CD14-positive monocyte (primary cell): Measurements from ENCODE around the gene SCAMP5. TPM values are rescaled to one million over a fixed set of nuclear protein-coding genes. Genes with fewer than 3 reads are reported as not detected.

Experiments
- DNase-seq, 3 donors: peaks; one replicate each; pipeline ENCODE4 v3.0.0-alpha.2; 2011 to 2022
- H2AFZ ChIP-seq: 2 replicates; pipeline ENCODE4 v1.6.0; 2012; ENCODE audit warnings: mild to moderate bottlenecking, low read depth, low read length, inconsistent platforms; ENCODE audit not compliant: insufficient read depth, poor library complexity, severe bottlenecking
- H3K27ac ChIP-seq, 2 donors: 1 replicate in 1 of 2; 2 replicates in 1 of 2; pipeline ENCODE4 v1.5.1; 2012 to 2013; ENCODE audit warnings: low read length in 2 of 2, control low read depth in 1 of 2, inconsistent platforms in 1 of 2, low read depth in 1 of 2, mild to moderate bottlenecking in 1 of 2
- H3K27me3 ChIP-seq, 2 donors: one replicate each; pipeline versions ENCODE4 v1.6.0 to v1.6.1; 2011 to 2013; ENCODE audit warnings: low read length in 2 of 2; ENCODE audit not compliant: control insufficient read depth in 2 of 2, insufficient read depth in 2 of 2
- H3K36me3 ChIP-seq, 2 donors: replicated peaks in 1 of 2; 1 replicate in 1 of 2; 2 replicates in 1 of 2; pipeline versions ENCODE4 v1.5.1 to v1.6.1; 2012 to 2013; ENCODE audit warnings: low read length in 2 of 2, control low read depth in 1 of 2, inconsistent platforms in 1 of 2, mild to moderate bottlenecking in 1 of 2; ENCODE audit not compliant: insufficient read depth in 2 of 2, control insufficient read depth in 1 of 2
- H3K4me1 ChIP-seq, 2 donors: 1 replicate in 1 of 2; 2 replicates in 1 of 2; pipeline versions ENCODE4 v1.5.1 to v1.6.1; 2012 to 2013; ENCODE audit warnings: low read length in 2 of 2, control low read depth in 1 of 2, inconsistent platforms in 1 of 2, mild to moderate bottlenecking in 1 of 2, moderate library complexity in 1 of 2; ENCODE audit not compliant: insufficient read depth in 2 of 2, control insufficient read depth in 1 of 2
- H3K4me2 ChIP-seq: replicated peaks from 2 replicates; pipeline ENCODE3; 2012; ENCODE audit warnings: low read length, moderate library complexity, mild to moderate bottlenecking; ENCODE audit not compliant: poor library complexity, severe bottlenecking; ENCODE audit errors: extremely low read depth
- H3K4me3 ChIP-seq, 3 experiments: fragments of 200-600 bp in 1 of 3; sonication (generic) in 1 of 3; replicated peaks in 1 of 3; 1 replicate in 2 of 3; 2 replicates in 1 of 3; pipeline ENCODE4 v1.5.1; 2011 to 2013; ENCODE audit warnings: low read length in 3 of 3, mild to moderate bottlenecking in 3 of 3, control low read depth in 2 of 3, low read depth in 2 of 3, inconsistent platforms in 1 of 3, moderate library complexity in 1 of 3
- H3K79me2 ChIP-seq: 2 replicates; pipeline ENCODE4 v1.6.0; 2012; ENCODE audit warnings: mild to moderate bottlenecking, control low read depth, inconsistent platforms, low read length, moderate library complexity; ENCODE audit not compliant: insufficient read depth
- H3K9ac ChIP-seq: 2 replicates; pipeline ENCODE4 v1.6.0; 2017; ENCODE audit warnings: low read length, mild to moderate bottlenecking; ENCODE audit not compliant: insufficient read depth, poor library complexity, severe bottlenecking
- H3K9me3 ChIP-seq, 2 donors: replicated peaks in 1 of 2; 1 replicate in 1 of 2; 2 replicates in 1 of 2; pipeline versions ENCODE4 v1.5.1 to v1.6.1; 2012 to 2013; ENCODE audit warnings: low read length in 2 of 2, control low read depth in 1 of 2; ENCODE audit not compliant: control insufficient read depth in 1 of 2, insufficient read depth in 1 of 2
- H4K20me1 ChIP-seq: 2 replicates; pipeline ENCODE4 v1.6.0; 2012; ENCODE audit warnings: mild to moderate bottlenecking, low read length, control low read depth, moderate library complexity; ENCODE audit not compliant: insufficient read depth
- H3K27ac Mint-ChIP-seq, 7 donors: one replicate each; pipeline ENCODE4 v1.8.0; 2020; ENCODE audit warnings: mild to moderate bottlenecking in 7 of 7, mixed read lengths in 7 of 7, moderate library complexity in 6 of 7, inconsistent platforms in 2 of 7
- H3K27me3 Mint-ChIP-seq, 3 donors: one replicate each; pipeline ENCODE4 v1.8.0; 2021 to 2022; ENCODE audit warnings: low read depth in 3 of 3, mild to moderate bottlenecking in 3 of 3, mixed read lengths in 3 of 3, moderate library complexity in 3 of 3, inconsistent platforms in 1 of 3
- H3K36me3 Mint-ChIP-seq, 2 donors: one replicate each; pipeline ENCODE4 v1.8.0; 2020; ENCODE audit warnings: mixed read lengths in 2 of 2, inconsistent platforms in 1 of 2, mild to moderate bottlenecking in 1 of 2
- H3K4me1 Mint-ChIP-seq: one replicate; pipeline ENCODE4 v1.8.0; 2020; ENCODE audit warnings: mild to moderate bottlenecking, mixed read lengths
- H3K4me3 Mint-ChIP-seq, 2 donors: one replicate each; pipeline ENCODE4 v1.8.0; 2020; ENCODE audit warnings: mild to moderate bottlenecking in 2 of 2, mixed read lengths in 2 of 2, moderate library complexity in 1 of 2
- H3K9me3 Mint-ChIP-seq, 7 donors: one replicate each; pipeline ENCODE4 v1.8.0; 2020 to 2022; ENCODE audit warnings: mixed read lengths in 7 of 7, mild to moderate bottlenecking in 6 of 7, moderate library complexity in 6 of 7, inconsistent platforms in 2 of 7
- WGBS: methylation state at CpG from one replicate; pipeline ENCODE4 v1.1.5; 2013; ENCODE audit warnings: missing lambda C conversion rate; ENCODE audit not compliant: insufficient coverage; 5-methylcytosine and 5-hydroxymethylcytosine counted together
- intact Hi-C, 2 donors: fragments of 100-400 bp; cut with micrococcal nuclease; formaldehyde crosslinking; loops; one replicate each; pipeline versions ENCODE4 v1.15.0 to v1.15.1; 2023
- polyA plus RNA-seq, 3 donors: library from polyadenylated mRNA; depleted of rRNA in 1 of 3; unstranded in 2 of 3; stranded (reverse) in 1 of 3; fragments of 300-500 nt in 2 of 3; fragments of >200 nt in 1 of 3; fragmentation: Illumina TruSeq in 2 of 3; gene quantifications; 1 replicate in 2 of 3; 2 replicates in 1 of 3; pipeline ENCODE4 v1.2.3, GENCODE V29; 2012 to 2021
- TF ChIP-seq, protein P1 (sequence below): fragments of 200-600 bp; IDR thresholded peaks from one replicate; pipeline ENCODE4 v1.8.0; 2022; ENCODE audit warnings: antibody characterized with exemption, mild to moderate bottlenecking

Gene SCAMP5
- polyA plus RNA-seq, 3 donors: 0.08 to 0.32 TPM; not detected in 1

DNA sequence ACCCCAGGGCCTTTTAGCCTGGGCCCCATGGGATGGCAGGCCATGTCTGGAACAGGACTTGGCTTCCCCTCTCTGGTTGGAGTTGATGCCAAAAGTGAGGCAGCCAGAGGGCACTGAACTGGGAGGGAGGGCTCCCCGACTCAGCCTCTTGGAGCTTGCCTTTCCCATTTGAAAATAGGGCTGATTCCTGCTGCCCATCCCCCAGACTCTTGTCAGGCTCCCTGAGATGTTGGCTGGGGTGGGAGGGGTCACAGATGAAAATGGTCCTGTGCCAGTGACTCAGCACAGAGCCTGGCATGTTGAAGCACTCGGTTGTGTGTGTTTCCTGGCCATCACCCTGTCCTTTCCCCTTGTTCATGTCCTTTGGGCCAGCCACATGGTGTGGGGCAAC lies 34.7 kb downstream of the SCAMP5 start:
- H3K4me2 ChIP-seq: peak overlapping the region; percentile 82
- peak overlapping the region; percentile 72 for H2AFZ ChIP-seq
- Mint-ChIP-seq H3K36me3 (peaks cover 23 to 41% of the 10 kb centered on the region in 2 donors), H3K4me1 (peaks cover 65% of the 10 kb centered on the region), H3K4me3 (peak overlapping the region; percentile 65 to 84), H3K27ac (peak overlapping the region; percentile 83 to 92 (median 89)), H3K9me3 (no peaks in the 10 kb centered on the region), H3K27me3 (peaks cover 0 to 1% (median 0%) of the 10 kb centered on the region in 3 donors)
- peaks cover 70% of the 10 kb centered on the region in 2 donors for H3K4me1 ChIP-seq
- peak overlapping the region; percentile 56 for H3K9ac ChIP-seq
- H4K20me1 ChIP-seq: no peaks in the 10 kb centered on the region
- 11% methylated on average over 1 of the region's 2 CpGs for WGBS
- peak overlapping the region in 1 of 3 experiments; percentile 64 for H3K4me3 ChIP-seq
- intact Hi-C loops: loop anchor here in 1 of 2 donors (5.0 kb wide), 1 partner anchor 37 kb away; no protein-coding TSS in a partner anchor
- DNase-seq: peak; percentile 47 to 77 (median 56)
- peak overlapping the region; percentile 82 to 84 for H3K27ac ChIP-seq
- H3K36me3 ChIP-seq: peaks cover 0 to 4% of the 10 kb centered on the region in 2 donors
- H3K9me3 ChIP-seq: no peaks in the 10 kb centered on the region
- H3K79me2 ChIP-seq: peaks cover 31% of the 10 kb centered on the region
- H3K27me3 ChIP-seq: no peaks in the 10 kb centered on the region
- TF ChIP-seq, protein P1, sequence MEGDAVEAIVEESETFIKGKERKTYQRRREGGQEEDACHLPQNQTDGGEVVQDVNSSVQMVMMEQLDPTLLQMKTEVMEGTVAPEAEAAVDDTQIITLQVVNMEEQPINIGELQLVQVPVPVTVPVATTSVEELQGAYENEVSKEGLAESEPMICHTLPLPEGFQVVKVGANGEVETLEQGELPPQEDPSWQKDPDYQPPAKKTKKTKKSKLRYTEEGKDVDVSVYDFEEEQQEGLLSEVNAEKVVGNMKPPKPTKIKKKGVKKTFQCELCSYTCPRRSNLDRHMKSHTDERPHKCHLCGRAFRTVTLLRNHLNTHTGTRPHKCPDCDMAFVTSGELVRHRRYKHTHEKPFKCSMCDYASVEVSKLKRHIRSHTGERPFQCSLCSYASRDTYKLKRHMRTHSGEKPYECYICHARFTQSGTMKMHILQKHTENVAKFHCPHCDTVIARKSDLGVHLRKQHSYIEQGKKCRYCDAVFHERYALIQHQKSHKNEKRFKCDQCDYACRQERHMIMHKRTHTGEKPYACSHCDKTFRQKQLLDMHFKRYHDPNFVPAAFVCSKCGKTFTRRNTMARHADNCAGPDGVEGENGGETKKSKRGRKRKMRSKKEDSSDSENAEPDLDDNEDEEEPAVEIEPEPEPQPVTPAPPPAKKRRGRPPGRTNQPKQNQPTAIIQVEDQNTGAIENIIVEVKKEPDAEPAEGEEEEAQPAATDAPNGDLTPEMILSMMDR: no peak

DNA sequence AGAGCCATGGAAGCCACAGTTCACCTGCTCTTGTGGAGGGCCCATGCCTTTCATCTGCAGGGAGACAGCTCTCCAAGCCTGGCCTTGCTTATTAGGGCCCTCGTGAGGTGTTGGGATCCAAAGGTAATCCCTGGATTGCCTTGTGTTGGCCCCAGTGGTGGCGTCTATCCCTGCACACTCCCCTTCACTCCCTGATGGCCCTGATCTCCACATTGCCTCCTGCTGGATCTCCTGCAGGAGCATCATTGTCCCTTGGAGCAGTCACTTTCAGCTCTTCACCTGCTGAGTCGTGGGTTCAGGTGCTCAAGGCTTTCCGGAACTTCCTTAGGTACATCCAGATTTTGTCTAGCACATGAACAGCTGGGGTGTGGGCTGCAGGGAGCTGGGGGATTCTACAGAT lies 35.1 kb downstream of the SCAMP5 start:
- Mint-ChIP-seq H3K27me3 (peaks cover 0 to 1% (median 0%) of the 10 kb centered on the region in 3 donors), H3K36me3 (peaks cover 23 to 44% of the 10 kb centered on the region in 2 donors), H3K4me3 (peak overlapping the region in 1 of 2 donors; percentile 84), H3K9me3 (no peaks in the 10 kb centered on the region), H3K4me1 (peaks cover 65% of the 10 kb centered on the region), H3K27ac (peak overlapping the region; percentile 83 to 92 (median 89))
- Histone ChIP-seq H2AFZ (no peak overlapping the region), H4K20me1 (no peaks in the 10 kb centered on the region), H3K4me2 (no peak overlapping the region), H3K9me3 (no peaks in the 10 kb centered on the region), H3K4me1 (peaks cover 70% of the 10 kb centered on the region in 2 donors), H3K9ac (peak overlapping the region; percentile 56), H3K36me3 (peaks cover 0 to 4% of the 10 kb centered on the region in 2 donors), H3K27ac (peak overlapping the region; percentile 82 to 84), H3K27me3 (no peaks in the 10 kb centered on the region), H3K4me3 (peak overlapping the region in 1 of 3 experiments; percentile 64), H3K79me2 (peaks cover 26% of the 10 kb centered on the region)
- TF ChIP-seq, protein P1: no peak
- intact Hi-C loops: loop anchor here in 1 of 2 donors (5.0 kb wide), 1 partner anchor 37 kb away; no protein-coding TSS in a partner anchor
- 93% methylated on average over 3 of the region's 4 CpGs for WGBS
- DNase-seq: no peak
